Colonic mucosa (tissue), 4 donors: Measurements from ENCODE around the gene SH3BP1. TPM values are rescaled to one million over a fixed set of nuclear protein-coding genes. Genes with fewer than 3 reads are reported as not detected.

ENCODE experiments used
- DNase-seq: peaks from one replicate; pipeline ENCODE4 v3.0.0-alpha.2; 2020
- H3K27ac ChIP-seq: fragments of 200-600 bp; one replicate; pipeline ENCODE4 v1.8.0; 2021
- H3K27me3 ChIP-seq: fragments of 200-600 bp; one replicate; pipeline ENCODE4 v1.8.0; 2021
- H3K36me3 ChIP-seq: fragments of 200-600 bp; one replicate; pipeline ENCODE4 v1.8.0; 2021
- H3K4me1 ChIP-seq: fragments of 200-600 bp; one replicate; pipeline ENCODE4 v1.8.0; 2021; ENCODE audit warnings: mild to moderate bottlenecking
- H3K4me3 ChIP-seq: fragments of 200-600 bp; one replicate; pipeline ENCODE4 v1.8.0; 2021
- H3K9ac ChIP-seq, 2 donors: one replicate each; pipeline ENCODE4 v1.7.0; 2013; ENCODE audit warnings: control low read depth in 2 of 2, low read depth in 2 of 2, low read length in 2 of 2
- H3K9me3 ChIP-seq: fragments of 200-600 bp; one replicate; pipeline ENCODE4 v1.8.0; 2021
- CTCF ChIP-seq: fragments of 200-600 bp; IDR thresholded peaks from one replicate; pipeline ENCODE4 v1.8.0; 2022; ENCODE audit warnings: antibody characterized with exemption, mild to moderate bottlenecking
- intact Hi-C: fragments of 100-400 bp; cut with DNase I; formaldehyde crosslinking; loops from one replicate; pipeline ENCODE4 v1.14.1; 2022
- total RNA-seq, 2 donors: library from RNA; stranded (reverse); fragmentation: NEBNext Ultra II Directional in 1 of 2; extraction: Animal tissue kit (Norgen Biotek cat#: 25700) in 1 of 2; gene quantifications; one replicate each; pipeline ENCODE4 v1.2.1, GENCODE V29; 2021
- donor health status: healthy.
- donor health status: DM: no; HTN: no; CAD: no.
- donor health status: DM: no; HTN: no; CAD: no.

The SH3BP1 gene
- total RNA-seq, 2 donors from 2014 or later, result 91.8 to 125 TPM

GRCh38 chr22:37611207-37611606, 28.3 kb upstream of the SH3BP1 start:
- Histone ChIP-seq H3K27me3 (no peaks in the 10 kb centered on the region), H3K9ac (peak overlapping the region in 1 of 2 donors; percentile 51), H3K9me3 (no peaks in the 10 kb centered on the region), H3K4me3 (no peak overlapping the region), H3K27ac (no peak overlapping the region), H3K4me1 (peaks cover 7% of the 10 kb centered on the region), H3K36me3 (no peaks in the 10 kb centered on the region)
- no peak for TF ChIP-seq CTCF
- intact Hi-C loops, result no loop called here
- DNase-seq, result no peak

GRCh38 chr22:37616201-37617083, 23.0 kb upstream of the SH3BP1 start:
- DNase-seq, result no peak
- H3K9ac ChIP-seq, result no peak overlapping the region
- no peaks in the 10 kb centered on the region for H3K4me1 ChIP-seq
- H3K27me3 ChIP-seq, result no peaks in the 10 kb centered on the region
- no peaks in the 10 kb centered on the region for H3K36me3 ChIP-seq
- no peaks in the 10 kb centered on the region for H3K9me3 ChIP-seq
- intact Hi-C loops, result no loop called here
- H3K27ac ChIP-seq, result no peak overlapping the region
- H3K4me3 ChIP-seq, result no peak overlapping the region
- TF ChIP-seq CTCF, result no peak

GRCh38 chr22:37617431-37617830, 22.0 kb upstream of the SH3BP1 start:
- no peak for TF ChIP-seq CTCF
- DNase-seq, result no peak
- no peaks in the 10 kb centered on the region for H3K4me1 ChIP-seq
- intact Hi-C loops, result no loop called here
- no peaks in the 10 kb centered on the region for H3K27me3 ChIP-seq
- no peaks in the 10 kb centered on the region for H3K9me3 ChIP-seq
- H3K36me3 ChIP-seq, result no peaks in the 10 kb centered on the region
- H3K4me3 ChIP-seq, result no peak overlapping the region
- H3K27ac ChIP-seq, result no peak overlapping the region
- H3K9ac ChIP-seq, result no peak overlapping the region

GRCh38 chr22:37618072-37618656, 21.3 kb upstream of the SH3BP1 start:
- Histone ChIP-seq H3K4me1 (no peaks in the 10 kb centered on the region), H3K27me3 (no peaks in the 10 kb centered on the region), H3K4me3 (no peak overlapping the region), H3K9me3 (no peaks in the 10 kb centered on the region), H3K9ac (no peak overlapping the region), H3K27ac (no peak overlapping the region), H3K36me3 (no peaks in the 10 kb centered on the region)
- no peak for TF ChIP-seq CTCF
- no peak for DNase-seq
- intact Hi-C loops, result no loop called here

GRCh38 chr22:37618674-37619073, 20.8 kb upstream of the SH3BP1 start:
- Histone ChIP-seq H3K9me3 (no peaks in the 10 kb centered on the region), H3K4me3 (no peak overlapping the region), H3K27me3 (no peaks in the 10 kb centered on the region), H3K27ac (no peak overlapping the region), H3K36me3 (no peaks in the 10 kb centered on the region), H3K9ac (no peak overlapping the region), H3K4me1 (peaks cover 1% of the 10 kb centered on the region)
- DNase-seq, result no peak
- TF ChIP-seq CTCF, result no peak
- intact Hi-C loops, result no loop called here
